ENCODE results near the gene ALKBH5. TPM values are rescaled to one million over a fixed set of nuclear protein-coding genes. Genes with fewer than 3 reads are reported as not detected.
A peak's percentile ranks its signal among the peaks of the same experiment; 100 is the strongest.

ALKBH5 gene
- total RNA-seq, 4 donors from 2014 or later = 188 to 271 (median 224) TPM

GRCh38 chr17:18257268-18257981 lies 73.8 kb downstream of the ALKBH5 start:
- TF ChIP-seq, protein P1, sequence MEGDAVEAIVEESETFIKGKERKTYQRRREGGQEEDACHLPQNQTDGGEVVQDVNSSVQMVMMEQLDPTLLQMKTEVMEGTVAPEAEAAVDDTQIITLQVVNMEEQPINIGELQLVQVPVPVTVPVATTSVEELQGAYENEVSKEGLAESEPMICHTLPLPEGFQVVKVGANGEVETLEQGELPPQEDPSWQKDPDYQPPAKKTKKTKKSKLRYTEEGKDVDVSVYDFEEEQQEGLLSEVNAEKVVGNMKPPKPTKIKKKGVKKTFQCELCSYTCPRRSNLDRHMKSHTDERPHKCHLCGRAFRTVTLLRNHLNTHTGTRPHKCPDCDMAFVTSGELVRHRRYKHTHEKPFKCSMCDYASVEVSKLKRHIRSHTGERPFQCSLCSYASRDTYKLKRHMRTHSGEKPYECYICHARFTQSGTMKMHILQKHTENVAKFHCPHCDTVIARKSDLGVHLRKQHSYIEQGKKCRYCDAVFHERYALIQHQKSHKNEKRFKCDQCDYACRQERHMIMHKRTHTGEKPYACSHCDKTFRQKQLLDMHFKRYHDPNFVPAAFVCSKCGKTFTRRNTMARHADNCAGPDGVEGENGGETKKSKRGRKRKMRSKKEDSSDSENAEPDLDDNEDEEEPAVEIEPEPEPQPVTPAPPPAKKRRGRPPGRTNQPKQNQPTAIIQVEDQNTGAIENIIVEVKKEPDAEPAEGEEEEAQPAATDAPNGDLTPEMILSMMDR (IDR thresholded peaks at IDR 0.05 in 4 of 5, conservative IDR thresholded peaks at IDR 0.05 in 1 of 5) = no peak
- no peak for TF ChIP-seq POLR2A (IDR thresholded peaks at IDR 0.05)
- Histone ChIP-seq H3K4me1 (peaks cover 48 to 49% of the 10 kb centered on the region in 2 donors), H3K9me3 (no peaks in the 10 kb centered on the region), H3K27ac (peak overlapping the region; percentile 98 to 100 (median 99)), H3K36me3 (peaks cover 0 to 45% of the 10 kb centered on the region in 2 donors), H3K27me3 (no peaks in the 10 kb centered on the region), H3K4me3 (peak overlapping the region; percentile 92 to 98 (median 94))
- ATAC-seq = peak; percentile 17 to 22
- in situ Hi-C loops (cut with MboI; ENCODE audit: low sequenced_read_pairs in 4 of 4) = no loop called here
- DNase-seq = peak; percentile 60 to 81
- intact Hi-C loops (cut with DNase I; ENCODE audit: low total_unique reads) = no loop called here

GRCh38 chr17:18257982-18258355 lies 74.3 kb downstream of the ALKBH5 start:
- intact Hi-C loops (cut with DNase I; ENCODE audit: low total_unique reads) = no loop called here

DNA sequence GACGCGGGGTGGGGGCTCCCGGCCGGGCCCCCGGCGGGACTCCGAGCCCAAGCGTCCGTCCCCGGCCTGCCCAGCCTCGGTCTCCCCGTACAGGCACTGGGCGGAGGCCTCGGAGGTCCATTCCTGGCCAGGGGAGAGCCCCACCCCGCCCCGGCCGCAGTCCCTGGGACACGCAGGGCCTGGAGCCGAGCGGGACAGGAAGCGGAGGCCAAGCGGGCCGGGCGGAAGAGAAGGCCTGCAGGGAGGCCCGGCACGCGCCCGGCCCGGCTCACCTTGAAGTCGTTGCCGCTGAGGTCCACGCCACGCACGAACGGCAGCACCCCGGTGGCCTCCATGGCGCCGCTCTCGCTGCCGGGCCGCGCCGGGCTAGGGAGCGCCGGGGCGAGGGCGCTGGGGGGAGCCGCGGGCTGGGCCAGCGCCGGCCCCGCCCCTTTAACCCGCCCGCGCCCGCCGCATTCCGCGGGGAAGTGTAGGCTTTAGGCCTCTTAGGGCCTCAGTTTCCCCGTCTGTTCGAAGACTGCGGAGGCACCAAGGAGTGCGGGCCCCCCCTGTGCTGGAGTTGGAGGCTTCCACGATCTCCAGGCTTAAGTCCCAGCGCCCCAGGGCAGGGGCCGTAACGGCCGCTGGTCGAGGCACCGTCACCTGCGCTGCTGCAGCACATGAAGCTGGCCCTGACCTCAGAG lies 74.9 kb downstream of the ALKBH5 start, which contains the start of gene FLII:
FLII (minus strand) TSS at position 383 of the 683 bp plus-strand sequence; CDS start at position 335, 48 bp downstream.
- DNase-seq (peak in 1 of 2 donors; percentile 49), ATAC-seq (peak; percentile 44 to 52)
- Histone ChIP-seq H3K4me1 (peaks cover 59% of the 10 kb centered on the region in 2 donors), H3K4me3 (peak within 1 kb of the TSS; percentile 92 to 98 (median 94)), H3K27me3 (no peaks in the 10 kb centered on the region), H3K9me3 (no peaks in the 10 kb centered on the region), H3K27ac (peak within 1 kb of the TSS; percentile 98 to 100 (median 99)), H3K36me3 (peaks cover 0 to 40% of the 10 kb centered on the region in 2 donors)
- TF ChIP-seq, protein P1 (IDR thresholded peaks at IDR 0.05 in 4 of 5, conservative IDR thresholded peaks at IDR 0.05 in 1 of 5) = peak in 1 of 5 experiments; percentile 16
- peak; percentile 96 to 97 for TF ChIP-seq POLR2A (IDR thresholded peaks at IDR 0.05)
- in situ Hi-C loops (cut with MboI; ENCODE audit: low sequenced_read_pairs in 4 of 4) = no loop called here
- intact Hi-C loops (cut with DNase I; ENCODE audit: low total_unique reads) = no loop called here

More at GRCh38 chr17:18257982-18258355, 74.3 kb downstream of the ALKBH5 start:
- Histone ChIP-seq H3K27ac (peak overlapping the region; percentile 98 to 100 (median 99)), H3K9me3 (no peaks in the 10 kb centered on the region), H3K27me3 (no peaks in the 10 kb centered on the region), H3K4me1 (peaks cover 54 to 55% of the 10 kb centered on the region in 2 donors), H3K4me3 (peak overlapping the region; percentile 92 to 98 (median 94)), H3K36me3 (peaks cover 0 to 40% of the 10 kb centered on the region in 2 donors)
- TF ChIP-seq, protein P1 (IDR thresholded peaks at IDR 0.05 in 4 of 5, conservative IDR thresholded peaks at IDR 0.05 in 1 of 5) = no peak
- no peak for TF ChIP-seq POLR2A (IDR thresholded peaks at IDR 0.05)
- in situ Hi-C loops (cut with MboI; ENCODE audit: low sequenced_read_pairs in 4 of 4) = no loop called here
- ATAC-seq = peak; percentile 40 to 45
- peak; percentile 82 to 88 for DNase-seq

Other genes with a start within 250 kb of the ALKBH5 start
- 10 to 100 TPM; 55.7 to 97.1 (median 73.3) TPM for gene TOM1L2, start 211.4 kb upstream of the ALKBH5 start, total RNA-seq
- gene DRC3, start 211.0 kb upstream of the ALKBH5 start, total RNA-seq = under 1 TPM; 0.05 to 0.81 (median 0.28) TPM
- 10 to 100 TPM; 12.6 to 19.9 (median 16.2) TPM for gene ATPAF2, start 144.7 kb upstream of the ALKBH5 start, total RNA-seq
- gene GID4, start 144.4 kb upstream of the ALKBH5 start, total RNA-seq = 10 to 100 TPM; 40.1 to 46.4 (median 41.4) TPM
- 10 to 100 TPM; 34.7 to 52.3 (median 37.4) TPM for gene DRG2, start 95.9 kb upstream of the ALKBH5 start, total RNA-seq
- under 1 TPM in 3 of 4 donors, not detected in 1; 0.04 to 0.70 (median 0.31) TPM for gene MYO15A, start 75.1 kb upstream of the ALKBH5 start, total RNA-seq
- 10 to 100 TPM in 3 of 4 donors, 1 to 10 TPM in 1; 9.7 to 21.0 (median 15.7) TPM for gene LLGL1, start 41.8 kb downstream of the ALKBH5 start, total RNA-seq
- 100 to 1,000 TPM; 600 to 752 (median 681) TPM for gene FLII, start 74.9 kb downstream of the ALKBH5 start, total RNA-seq
- gene MIEF2, start 76.8 kb downstream of the ALKBH5 start, total RNA-seq = 10 to 100 TPM; 19.3 to 45.2 (median 34.3) TPM
- 10 to 100 TPM; 17.7 to 62.4 (median 22.1) TPM for gene TOP3A, start 131.2 kb downstream of the ALKBH5 start, total RNA-seq
- gene SMCR8, start 131.5 kb downstream of the ALKBH5 start, total RNA-seq = 10 to 100 TPM in 2 of 4 donors, 1 to 10 TPM in 2; 9.2 to 15.7 (median 12.4) TPM
- 10 to 100 TPM; 12.8 to 19.2 (median 14.0) TPM for gene SHMT1, start 179.7 kb downstream of the ALKBH5 start, total RNA-seq
- not detected for gene EVPLL, start 193.9 kb downstream of the ALKBH5 start, total RNA-seq